CD4-positive, alpha-beta T cell (primary cell): ENCODE results near the gene PHF14. TPM values are rescaled to one million over a fixed set of nuclear protein-coding genes. Genes with fewer than 3 reads are reported as not detected.
A peak's percentile ranks its signal among the peaks of the same experiment; 100 is the strongest.
"Not testable (repeated sequence)": the region's sequence is repeated elsewhere in the genome, so short reads cannot be mapped to it uniquely, and the experiment has no call there.

ENCODE experiments used
- ATAC-seq: fragments of 200-7000 bp; cut with Tn5 transposase; one replicate; pipeline ENCODE4 v1.10.0; 2022; ENCODE audit warnings: mild to moderate bottlenecking; ENCODE audit not compliant: poor library complexity
- CTCF ChIA-PET: fragments of 350-600 bp; sonication (Branson Sonifier 250); formaldehyde crosslinking; loops from one replicate; lab custom pipeline; 2021; ENCODE audit warnings: antibody characterized with exemption, inconsistent platforms; lab: Charles Lee
- POLR2A ChIA-PET: fragments of 350-600 bp; sonication (Branson Sonifier 250); formaldehyde crosslinking; loops from one replicate; lab custom pipeline; 2021; ENCODE audit warnings: antibody characterized with exemption, inconsistent platforms; lab: Charles Lee
- DNase-seq, 14 experiments: peaks; one replicate each; pipeline ENCODE4 v3.0.0-alpha.2; 2013 to 2020; ENCODE audit warnings: mixed read lengths in 2 of 14
- H3K27ac ChIP-seq, 2 donors: one replicate each; pipeline versions ENCODE4 v1.5.1 to v1.7.0; 2013; ENCODE audit warnings: low read length in 2 of 2, low read depth in 1 of 2, mild to moderate bottlenecking in 1 of 2
- H3K27me3 ChIP-seq, 2 experiments: 1 replicate in 1 of 2; 2 replicates in 1 of 2; pipeline versions ENCODE4 v1.6.1 to v1.7.0; 2013; ENCODE audit warnings: low read length in 2 of 2, control low read depth in 1 of 2, mild to moderate bottlenecking in 1 of 2, moderate library complexity in 1 of 2; ENCODE audit not compliant: insufficient read depth in 2 of 2, control insufficient read depth in 1 of 2
- H3K36me3 ChIP-seq: one replicate; pipeline ENCODE4 v1.6.1; 2013; ENCODE audit warnings: low read length, control low read depth; ENCODE audit not compliant: insufficient read depth
- H3K4me1 ChIP-seq: one replicate; pipeline ENCODE4 v1.6.1; 2013; ENCODE audit warnings: low read length, control low read depth; ENCODE audit not compliant: insufficient read depth
- H3K4me3 ChIP-seq: one replicate; pipeline ENCODE4 v1.5.1; 2013; ENCODE audit warnings: mild to moderate bottlenecking, low read length, moderate library complexity
- H3K9me3 ChIP-seq, 2 experiments: 1 replicate in 1 of 2; 2 replicates in 1 of 2; pipeline versions ENCODE4 v1.6.1 to v1.7.0; 2013; ENCODE audit warnings: low read length in 2 of 2, mild to moderate bottlenecking in 2 of 2, control low read depth in 1 of 2, moderate library complexity in 1 of 2; ENCODE audit not compliant: control insufficient read depth in 1 of 2, insufficient read depth in 1 of 2
- H3K27ac Mint-ChIP-seq: one replicate; pipeline ENCODE4 v1.8.0; 2020; ENCODE audit warnings: mixed read lengths
- H3K27me3 Mint-ChIP-seq: one replicate; pipeline ENCODE4 v1.8.0; 2021; ENCODE audit warnings: mixed read lengths
- H3K36me3 Mint-ChIP-seq: one replicate; pipeline ENCODE4 v1.8.0; 2021; ENCODE audit warnings: low read depth, mixed read lengths
- H3K4me1 Mint-ChIP-seq: one replicate; pipeline ENCODE4 v1.8.0; 2021; ENCODE audit warnings: low read depth, mixed read lengths
- H3K4me3 Mint-ChIP-seq: one replicate; pipeline ENCODE4 v1.8.0; 2020; ENCODE audit warnings: mild to moderate bottlenecking, mixed read lengths
- H3K9me3 Mint-ChIP-seq: one replicate; pipeline ENCODE4 v1.8.0; 2020; ENCODE audit warnings: mixed read lengths
- CTCF ChIP-seq: fragments of 200-600 bp; IDR thresholded peaks from one replicate; pipeline ENCODE4 v1.8.0; 2022; ENCODE audit warnings: antibody characterized with exemption, mild to moderate bottlenecking
- intact Hi-C, 2 experiments: fragments of 100-400 bp; cut with DNase I in 1 of 2; cut with micrococcal nuclease in 1 of 2; formaldehyde crosslinking; loops; one replicate each; pipeline versions ENCODE4 v1.15.1 to v1.9.0; 2023 to 2025; cut with DNase I, micrococcal nuclease
- polyA plus RNA-seq, 2 donors: library from polyadenylated mRNA; unstranded; fragments of 120-200 nt; gene quantifications; one replicate each; pipeline ENCODE4 v1.2.1, GENCODE V29; 2013
- total RNA-seq, 174 experiments: library from RNA in 2 of 174; stranded (reverse) in 2 of 174; gene quantifications; one replicate each; pipeline ENCODE4 v1.2.3 and lab custom pipeline; 2021 to 2026

The PHF14 gene
- total RNA-seq (10 to 100 TPM; 23.1 TPM), total RNA-seq (lab: John Stamatoyannopoulos, UW) (33.5 to 113 (median 74.3) reads per million in 172 experiments)
- 22.3 TPM for polyA plus RNA-seq (2013, experiment 1 of 2)
- polyA plus RNA-seq (2013, experiment 2 of 2) = 27.1 TPM

- H3K27me3 Mint-ChIP-seq = peaks cover 10% of the 10 kb centered on the region
Observed at GRCh38 chr7:10973061-10973941, at the start of gene PHF14. Gene PHF14, plus strand, starts transcription at chr7:10973872. Its CDS starts 452 bp downstream, at chr7:10974324.

GRCh38 chr7:10924370-10924769 is 49.3 kb upstream of the PHF14 start:
- no peak overlapping the region for H3K4me3 ChIP-seq
- no peak overlapping the region for H3K4me3 Mint-ChIP-seq
- DNase-seq (no peak), ATAC-seq (no peak)
- no peaks in the 10 kb centered on the region for H3K9me3 Mint-ChIP-seq
- H3K27me3 ChIP-seq = no peaks in the 10 kb centered on the region
- H3K27ac ChIP-seq = no peak overlapping the region
- TF ChIP-seq CTCF = no peak
- no peaks in the 10 kb centered on the region for H3K4me1 Mint-ChIP-seq
- no peaks in the 10 kb centered on the region for H3K9me3 ChIP-seq
- H3K36me3 Mint-ChIP-seq = no peaks in the 10 kb centered on the region
- H3K36me3 ChIP-seq = no peaks in the 10 kb centered on the region
- POLR2A ChIA-PET = no interaction called here
- no peak overlapping the region for H3K27ac Mint-ChIP-seq
- intact Hi-C loops = no loop called here
- no peaks in the 10 kb centered on the region for H3K27me3 Mint-ChIP-seq
- no peaks in the 10 kb centered on the region for H3K4me1 ChIP-seq
- CTCF ChIA-PET = no interaction called here

More at GRCh38 chr7:10973061-10973941, at the start of gene PHF14:
- no peaks in the 10 kb centered on the region for H3K9me3 Mint-ChIP-seq
- peaks cover 39% of the 10 kb centered on the region for H3K36me3 Mint-ChIP-seq
- Histone ChIP-seq H3K4me1 (peaks cover 18% of the 10 kb centered on the region), H3K36me3 (peaks cover 4% of the 10 kb centered on the region), H3K27me3 (peaks cover 0 to 9% of the 10 kb centered on the region in 2 experiments), H3K9me3 (no peaks in the 10 kb centered on the region), H3K27ac (peak within 1 kb of the TSS; percentile 64 to 66), H3K4me3 (peak within 1 kb of the TSS; percentile 80)
- ChIA-PET POLR2A (interaction anchor here (0.6 to 5.0 kb wide), 4 partner anchors 30 to 110 kb away, joined by 3 to 141 read pairs (median 4); a partner anchor contains a TSS), CTCF (interaction anchor here (1.3 kb wide), 1 partner anchor 32 kb away, joined by 3 read pairs; no protein-coding TSS in a partner anchor)
- no peak for TF ChIP-seq CTCF
- peak within 1 kb of the TSS; percentile 82 for H3K27ac Mint-ChIP-seq
- peak; percentile 96 for ATAC-seq
- DNase-seq = peak; percentile 89 to 98 (median 94)
- intact Hi-C loops = loop anchor here in 1 of 2 experiments (1.0 kb wide), 1 partner anchor 33 kb away; a partner anchor contains a TSS
- H3K4me1 Mint-ChIP-seq = peaks cover 52% of the 10 kb centered on the region
- H3K4me3 Mint-ChIP-seq = peak within 1 kb of the TSS; percentile 98

- DNase-seq, H3K9me3 Mint-ChIP-seq, H3K4me1 ChIP-seq, H3K27me3 ChIP-seq, H3K4me3 ChIP-seq, H3K9me3 ChIP-seq, H3K27me3 Mint-ChIP-seq, ATAC-seq, H3K4me3 Mint-ChIP-seq, H3K27ac Mint-ChIP-seq, POLR2A ChIA-PET, H3K4me1 Mint-ChIP-seq, CTCF ChIA-PET, intact Hi-C loops, H3K27ac ChIP-seq: not testable (repeated sequence)
- peaks cover 28% of the 10 kb centered on the region for H3K36me3 Mint-ChIP-seq
- peaks cover 14% of the 10 kb centered on the region for H3K36me3 ChIP-seq
Observed at GRCh38 chr7:10928203-10928602, 45.5 kb upstream of the PHF14 start.
